Measurements from ENCODE around the gene HBEGF.

- TF ChIP-seq CTCF (IDR thresholded peaks at IDR 0.05), result no peak
- no peak for TF ChIP-seq POLR2AphosphoS5 (IDR thresholded peaks at IDR 0.05)
Observed at GRCh38 chr5:140347360-140347759, 957 bp upstream of the HBEGF start.

Measured in stomach (tissue), 4 donors.